SK-N-MC (cell line): ENCODE measurements around the gene NPC1.
"Not testable (repeated sequence)": the region's sequence is repeated elsewhere in the genome, so short reads cannot be mapped to it uniquely, and the experiment has no call there.

Source experiments
- DNase-seq: peaks from one replicate; pipeline ENCODE4 v3.0.0-alpha.2; 2011; ENCODE audit warnings: low read depth, low spot score
- H3K27ac ChIP-seq: fragments of 200-600 bp; sonication (generic); 2 replicates; pipeline ENCODE4 v1.5.1; 2016; ENCODE audit warnings: mixed run types
- H3K36me3 ChIP-seq: fragments of 200-600 bp; sonication (generic); 2 replicates; pipeline ENCODE4 v1.6.1; 2017; ENCODE audit warnings: antibody characterized with exemption, low read length, mixed read lengths; ENCODE audit not compliant: insufficient read depth
- H3K4me3 ChIP-seq: fragments of 200-600 bp; sonication (generic); 2 replicates; pipeline ENCODE4 v1.5.1; 2016
- H3K9ac ChIP-seq: fragments of 200-600 bp; sonication (generic); 2 replicates; pipeline ENCODE4 v1.8.0; 2017; ENCODE audit warnings: mixed run types, mixed read lengths; ENCODE audit not compliant: insufficient read length
- H3K9me3 ChIP-seq: fragments of 200-600 bp; sonication (generic); 2 replicates; pipeline ENCODE4 v1.6.1; 2017; ENCODE audit warnings: low read depth, mild to moderate bottlenecking, antibody characterized with exemption, low read length, moderate library complexity, mixed read lengths
- EZH2 ChIP-seq: fragments of 200-600 bp; sonication (generic); IDR thresholded peaks from one replicate; pipeline ENCODE4 v1.6.1; 2017; ENCODE audit warnings: antibody characterized with exemption
- FOXP2 ChIP-seq: optimal IDR thresholded peaks from 2 replicates; pipeline ENCODE3; 2011; ENCODE audit warnings: mild to moderate bottlenecking, moderate library complexity; ENCODE audit not compliant: insufficient read depth; ENCODE audit errors: extremely low read length, control extremely low read depth
- POLR2AphosphoS5 ChIP-seq: IDR thresholded peaks from 2 replicates; pipeline ENCODE4 v1.6.1; 2012; ENCODE audit warnings: mild to moderate bottlenecking, low read depth, low read length, borderline replicate concordance

NPC1 gene

GRCh38 chr18:23627321-23627720, 41.0 kb upstream of the NPC1 start:
- Histone ChIP-seq H3K9me3 (no peaks in the 10 kb centered on the region), H3K27ac (no peak overlapping the region), H3K9ac (no peak overlapping the region), H3K36me3 (no peaks in the 10 kb centered on the region), H3K4me3 (no peak overlapping the region)
- no peak for DNase-seq
- TF ChIP-seq FOXP2, result no peak

GRCh38 chr18:23626451-23627279, 40.4 kb upstream of the NPC1 start:
- Histone ChIP-seq H3K9ac (no peak overlapping the region), H3K9me3 (no peaks in the 10 kb centered on the region), H3K4me3 (no peak overlapping the region), H3K27ac (no peak overlapping the region), H3K36me3 (no peaks in the 10 kb centered on the region)
- DNase-seq, result no peak
- TF ChIP-seq POLR2AphosphoS5 (no peak), EZH2 (no peak), FOXP2 (no peak)

GRCh38 chr18:23623040-23623439, 36.7 kb upstream of the NPC1 start:
- Histone ChIP-seq H3K9me3 (no peaks in the 10 kb centered on the region), H3K36me3 (no peaks in the 10 kb centered on the region), H3K9ac (no peak overlapping the region), H3K4me3 (no peak overlapping the region), H3K27ac (no peak overlapping the region)
- TF ChIP-seq FOXP2 (no peak), EZH2 (no peak), POLR2AphosphoS5 (no peak)
- DNase-seq, result no peak

- no peak overlapping the region for H3K9ac ChIP-seq
- no peaks in the 10 kb centered on the region for H3K36me3 ChIP-seq
- no peak overlapping the region for H3K27ac ChIP-seq
- no peak for DNase-seq
- H3K9me3 ChIP-seq, result no peaks in the 10 kb centered on the region
- no peak for TF ChIP-seq POLR2AphosphoS5
- TF ChIP-seq EZH2, result no peak
- TF ChIP-seq FOXP2, result no peak
- 0 out of 2 replicates have a peak overlapping the region, but pooled peaks have one; percentile 12 for H3K4me3 ChIP-seq
Measured at GRCh38 chr18:23619388-23619881, 33.1 kb upstream of the NPC1 start.

GRCh38 chr18:23618862-23619387, 32.6 kb upstream of the NPC1 start:
- H3K9me3 ChIP-seq, result no peaks in the 10 kb centered on the region
- no peak for DNase-seq
- no peak overlapping the region for H3K4me3 ChIP-seq
- H3K36me3 ChIP-seq, result no peaks in the 10 kb centered on the region
- H3K27ac ChIP-seq, result no peak overlapping the region
- no peak overlapping the region for H3K9ac ChIP-seq
- TF ChIP-seq POLR2AphosphoS5, result no peak
- TF ChIP-seq FOXP2, result no peak
- TF ChIP-seq EZH2, result no peak

GRCh38 chr18:23617412-23618014, 31.2 kb upstream of the NPC1 start:
- TF ChIP-seq EZH2, result no peak
- TF ChIP-seq POLR2AphosphoS5, result no peak
- no peak for TF ChIP-seq FOXP2
- no peaks in the 10 kb centered on the region for H3K36me3 ChIP-seq
- no peak overlapping the region for H3K9ac ChIP-seq
- H3K27ac ChIP-seq, result no peak overlapping the region
- no peaks in the 10 kb centered on the region for H3K9me3 ChIP-seq
- no peak for DNase-seq
- H3K4me3 ChIP-seq, result no peak overlapping the region

GRCh38 chr18:23616258-23616657, 30.0 kb upstream of the NPC1 start:
- no peak for DNase-seq
- Histone ChIP-seq H3K9ac (no peak overlapping the region), H3K27ac (no peak overlapping the region), H3K9me3 (no peaks in the 10 kb centered on the region), H3K4me3 (no peak overlapping the region), H3K36me3 (no peaks in the 10 kb centered on the region)
- no peak for TF ChIP-seq EZH2
- no peak for TF ChIP-seq POLR2AphosphoS5
- no peak for TF ChIP-seq FOXP2

GRCh38 chr18:23614891-23615290, 28.6 kb upstream of the NPC1 start:
- H3K9me3 ChIP-seq, result no peaks in the 10 kb centered on the region

GRCh38 chr18:23614413-23614812, 28.1 kb upstream of the NPC1 start:
- Histone ChIP-seq H3K36me3 (no peaks in the 10 kb centered on the region), H3K4me3 (no peak overlapping the region), H3K9ac (no peak overlapping the region), H3K9me3 (no peaks in the 10 kb centered on the region), H3K27ac (no peak overlapping the region)
- DNase-seq, result no peak
- TF ChIP-seq FOXP2 (no peak), POLR2AphosphoS5 (no peak)

More at GRCh38 chr18:23614891-23615290, 28.6 kb upstream of the NPC1 start:
- DNase-seq, result no peak
- Histone ChIP-seq H3K36me3 (no peaks in the 10 kb centered on the region), H3K9ac (no peak overlapping the region), H3K27ac (no peak overlapping the region), H3K4me3 (no peak overlapping the region)
- no peak for TF ChIP-seq POLR2AphosphoS5
- no peak for TF ChIP-seq FOXP2
- TF ChIP-seq EZH2, result no peak

GRCh38 chr18:23613091-23613475, 26.8 kb upstream of the NPC1 start:
- DNase-seq, H3K9ac ChIP-seq, H3K36me3 ChIP-seq, H3K27ac ChIP-seq, H3K4me3 ChIP-seq, H3K9me3 ChIP-seq: not testable (repeated sequence)
